ENCODE data around the gene PRMT3. TPM values are rescaled to one million over a fixed set of nuclear protein-coding genes. Genes with fewer than 3 reads are reported as not detected.

Gene PRMT3
- total RNA-seq, 1 experiment from 2014 or later = 23.6 TPM

GRCh38 chr11:20536784-20537183 lies 149.3 kb downstream of the PRMT3 start:
- no peaks in the 10 kb centered on the region for H3K9me3 ChIP-seq (ENCODE audit: insufficient read depth, low read depth)
- no peak overlapping the region for H3K4me3 ChIP-seq
- no peaks in the 10 kb centered on the region for H3K9me2 ChIP-seq (ENCODE audit: insufficient read depth)
- H3K27ac ChIP-seq = no peak overlapping the region
- POLR2A ChIA-PET (ENCODE audit: unreplicated experiment) = no interaction called here
- CTCF ChIA-PET = no interaction called here
- H2AFZ ChIP-seq = no peak overlapping the region
- H4K20me1 ChIP-seq (ENCODE audit: insufficient read depth) = no peaks in the 10 kb centered on the region
- H3K4me2 ChIP-seq = no peak overlapping the region
- H3F3A ChIP-seq (ENCODE audit: insufficient read depth, low read depth) = no peaks in the 10 kb centered on the region
- DNase-seq = no peak
- H3K79me2 ChIP-seq (ENCODE audit: low read depth) = no peaks in the 10 kb centered on the region
- TF ChIP-seq EZH2 (IDR thresholded peaks at IDR 0.05; ENCODE audit: low read depth) (no peak), CTCF (conservative IDR thresholded peaks at IDR 0.05) (no peak)
- intact Hi-C loops (cut with micrococcal nuclease; ENCODE audit: unreplicated experiment) = no loop called here
- no peaks in the 10 kb centered on the region for H3K36me3 ChIP-seq (ENCODE audit: low read depth)
- peaks cover 25% of the 10 kb centered on the region for H3K27me3 ChIP-seq (ENCODE audit: insufficient read depth, low read depth)
- BruUV-seq (replicated peaks) = no TSS peak
- no peaks in the 10 kb centered on the region for H3K4me1 ChIP-seq (replicated peaks; ENCODE audit: insufficient read depth)

- peaks cover 23% of the 10 kb centered on the region; the same call in 1 of the 2 replicates for H3K27me3 ChIP-seq (ENCODE audit: insufficient read depth, low read depth)
- H3F3A ChIP-seq (ENCODE audit: insufficient read depth, low read depth) = no peaks in the 10 kb centered on the region
- H3K9me2 ChIP-seq (ENCODE audit: insufficient read depth) = no peaks in the 10 kb centered on the region
- no peak overlapping the region for H2AFZ ChIP-seq
- H3K79me2 ChIP-seq (ENCODE audit: low read depth) = no peaks in the 10 kb centered on the region
- H3K36me3 ChIP-seq (ENCODE audit: low read depth) = no peaks in the 10 kb centered on the region
- H3K27ac ChIP-seq = no peak overlapping the region
- no peak for TF ChIP-seq EZH2 (IDR thresholded peaks at IDR 0.05; ENCODE audit: low read depth)
- no peak for TF ChIP-seq CTCF (conservative IDR thresholded peaks at IDR 0.05)
- no TSS peak for BruUV-seq (replicated peaks)
- intact Hi-C loops (cut with micrococcal nuclease; ENCODE audit: unreplicated experiment) = no loop called here
- no peak overlapping the region for H3K4me3 ChIP-seq
- CTCF ChIA-PET = no interaction called here
- H3K4me1 ChIP-seq (replicated peaks; ENCODE audit: insufficient read depth) = no peaks in the 10 kb centered on the region
- POLR2A ChIA-PET (ENCODE audit: unreplicated experiment) = no interaction called here
- no peaks in the 10 kb centered on the region for H3K9me3 ChIP-seq (ENCODE audit: insufficient read depth, low read depth)
- no peak for DNase-seq
- H4K20me1 ChIP-seq (ENCODE audit: insufficient read depth) = no peaks in the 10 kb centered on the region
- no peak overlapping the region for H3K4me2 ChIP-seq
Measured at GRCh38 chr11:20541503-20541902, 154.0 kb downstream of the PRMT3 start.

- Histone ChIP-seq H3K4me2 (no peak overlapping the region), H3K27ac (no peak overlapping the region), H4K20me1 (ENCODE audit: insufficient read depth) (no peaks in the 10 kb centered on the region), H3K36me3 (ENCODE audit: low read depth) (no peaks in the 10 kb centered on the region), H3K79me2 (ENCODE audit: low read depth) (no peaks in the 10 kb centered on the region), H3K9me3 (ENCODE audit: insufficient read depth, low read depth) (no peaks in the 10 kb centered on the region), H3K4me3 (no peak overlapping the region), H3K9me2 (ENCODE audit: insufficient read depth) (no peaks in the 10 kb centered on the region), H3K27me3 (ENCODE audit: insufficient read depth, low read depth) (peaks cover 23% of the 10 kb centered on the region; the same call in 1 of the 2 replicates), H3F3A (ENCODE audit: insufficient read depth, low read depth) (no peaks in the 10 kb centered on the region), H2AFZ (no peak overlapping the region), H3K4me1 (replicated peaks; ENCODE audit: insufficient read depth) (no peaks in the 10 kb centered on the region)
- no TSS peak for BruUV-seq (replicated peaks)
- ChIA-PET POLR2A (ENCODE audit: unreplicated experiment) (interaction anchor here (0.5 kb wide), 1 partner anchor 101 kb away, joined by 3 read pairs; no protein-coding TSS in a partner anchor), CTCF (no interaction called here)
- no peak for TF ChIP-seq EZH2 (IDR thresholded peaks at IDR 0.05; ENCODE audit: low read depth)
- no peak for TF ChIP-seq CTCF (conservative IDR thresholded peaks at IDR 0.05)
- no peak for DNase-seq
- intact Hi-C loops (cut with micrococcal nuclease; ENCODE audit: unreplicated experiment) = no loop called here
Measured at GRCh38 chr11:20544603-20545237, 157.2 kb downstream of the PRMT3 start.

All from PC-9 (cell line).